RWPE2 (cell line): ENCODE measurements around the gene SIRPG.
"Not testable (repeated sequence)": the region's sequence is repeated elsewhere in the genome, so short reads cannot be mapped to it uniquely, and the experiment has no call there.

Experiments
- ATAC-seq: fragments of 200-7000 bp; cut with Tn5 transposase; 3 replicates; pipeline ENCODE4 v1.9.1; 2021; ENCODE audit warnings: low read depth
- DNase-seq: peaks from one replicate; pipeline ENCODE4 v3.0.0-alpha.2; 2020; ENCODE audit warnings: low spot score
- H3K27ac ChIP-seq: fragments of 450-650 bp; 2 replicates; pipeline ENCODE4 v1.5.1; 2017; ENCODE audit warnings: mild to moderate bottlenecking; ENCODE audit not compliant: poor library complexity, severe bottlenecking
- H3K27me3 ChIP-seq: fragments of 250-450 bp; sonication (Bioruptor Pico); 2 replicates; pipeline ENCODE4 v1.5.1; 2021; ENCODE audit warnings: mild to moderate bottlenecking, moderate library complexity; ENCODE audit not compliant: insufficient read depth, poor library complexity, severe bottlenecking
- H3K36me3 ChIP-seq: fragments of 250-450 bp; sonication (Bioruptor Pico); 2 replicates; pipeline ENCODE4 v1.5.1; 2020; ENCODE audit warnings: low read depth, mild to moderate bottlenecking, moderate library complexity
- H3K4me1 ChIP-seq: fragments of 250-450 bp; sonication (Bioruptor Pico); 2 replicates; pipeline ENCODE4 v1.5.1; 2021; ENCODE audit warnings: mild to moderate bottlenecking, moderate library complexity; ENCODE audit not compliant: insufficient read depth, poor library complexity, severe bottlenecking
- H3K4me3 ChIP-seq: fragments of 250-450 bp; sonication (Bioruptor Pico); 2 replicates; pipeline ENCODE4 v1.5.1; 2021; ENCODE audit warnings: mild to moderate bottlenecking, moderate library complexity; ENCODE audit not compliant: severe bottlenecking
- H3K9me3 ChIP-seq: fragments of 250-450 bp; sonication (Bioruptor Pico); 2 replicates; pipeline ENCODE4 v1.5.1; 2021; ENCODE audit warnings: mild to moderate bottlenecking, moderate library complexity; ENCODE audit not compliant: severe bottlenecking
- TF ChIP-seq, protein P1 (sequence below): fragments of 450-650 bp; IDR thresholded peaks from one replicate; pipeline ENCODE4 v1.5.1; 2017; ENCODE audit warnings: mild to moderate bottlenecking, moderate library complexity; ENCODE audit not compliant: poor library complexity, severe bottlenecking

Gene SIRPG

DNA sequence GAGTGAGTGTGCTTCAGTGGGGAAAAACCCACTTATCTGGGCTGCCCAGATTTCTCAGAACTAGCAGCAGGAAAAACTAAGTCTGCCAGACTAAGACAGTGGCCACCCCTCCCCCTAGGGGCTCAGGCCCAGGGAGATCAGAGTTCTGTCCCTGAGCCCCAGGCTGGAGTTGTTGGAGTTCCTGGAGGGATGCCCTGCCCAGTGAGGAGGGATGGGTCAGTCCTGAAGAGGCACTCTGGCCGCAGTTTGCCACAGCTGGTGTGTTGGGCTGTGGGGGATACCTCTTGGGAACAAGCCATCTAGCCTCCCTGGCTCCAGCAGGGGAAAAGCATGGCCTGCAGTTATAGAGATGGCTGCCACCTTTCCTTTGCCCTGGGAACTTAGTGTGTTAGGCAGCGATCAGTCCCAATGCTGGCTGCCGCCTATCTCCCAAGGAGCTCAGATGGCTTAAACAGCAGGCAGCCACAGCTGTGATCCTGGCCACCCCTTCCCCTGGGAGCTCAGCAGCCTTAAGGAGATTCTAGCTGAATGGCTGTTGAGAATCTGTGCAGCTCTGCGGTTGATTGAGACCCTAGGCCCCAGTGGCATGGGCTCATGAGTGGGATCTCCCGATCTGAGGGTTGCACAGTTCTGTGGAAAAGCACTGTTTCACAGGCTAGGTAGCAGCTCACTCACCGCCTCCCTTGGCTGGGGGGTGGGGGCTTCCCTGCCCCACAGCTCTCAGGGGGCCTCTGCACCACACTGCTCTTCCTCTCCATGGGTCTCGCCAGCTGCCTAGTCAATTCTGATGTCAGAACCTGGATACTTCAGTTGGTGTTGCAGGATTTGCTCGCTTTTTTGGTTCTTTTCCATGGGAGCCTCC, 13.2 kb downstream of the SIRPG start:
- H3K9me3 ChIP-seq = no peaks in the 10 kb centered on the region
- DNase-seq (no peak), ATAC-seq (no peak)
- H3K4me1 ChIP-seq = no peaks in the 10 kb centered on the region
- no peak overlapping the region for H3K27ac ChIP-seq
- peaks cover 6% of the 10 kb centered on the region for H3K27me3 ChIP-seq
- TF ChIP-seq, protein P1, sequence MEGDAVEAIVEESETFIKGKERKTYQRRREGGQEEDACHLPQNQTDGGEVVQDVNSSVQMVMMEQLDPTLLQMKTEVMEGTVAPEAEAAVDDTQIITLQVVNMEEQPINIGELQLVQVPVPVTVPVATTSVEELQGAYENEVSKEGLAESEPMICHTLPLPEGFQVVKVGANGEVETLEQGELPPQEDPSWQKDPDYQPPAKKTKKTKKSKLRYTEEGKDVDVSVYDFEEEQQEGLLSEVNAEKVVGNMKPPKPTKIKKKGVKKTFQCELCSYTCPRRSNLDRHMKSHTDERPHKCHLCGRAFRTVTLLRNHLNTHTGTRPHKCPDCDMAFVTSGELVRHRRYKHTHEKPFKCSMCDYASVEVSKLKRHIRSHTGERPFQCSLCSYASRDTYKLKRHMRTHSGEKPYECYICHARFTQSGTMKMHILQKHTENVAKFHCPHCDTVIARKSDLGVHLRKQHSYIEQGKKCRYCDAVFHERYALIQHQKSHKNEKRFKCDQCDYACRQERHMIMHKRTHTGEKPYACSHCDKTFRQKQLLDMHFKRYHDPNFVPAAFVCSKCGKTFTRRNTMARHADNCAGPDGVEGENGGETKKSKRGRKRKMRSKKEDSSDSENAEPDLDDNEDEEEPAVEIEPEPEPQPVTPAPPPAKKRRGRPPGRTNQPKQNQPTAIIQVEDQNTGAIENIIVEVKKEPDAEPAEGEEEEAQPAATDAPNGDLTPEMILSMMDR = no peak
- H3K4me3 ChIP-seq = no peak overlapping the region
- no peaks in the 10 kb centered on the region for H3K36me3 ChIP-seq

- not testable (repeated sequence) for H3K4me1 ChIP-seq, H3K27ac ChIP-seq, ATAC-seq, H3K36me3 ChIP-seq, H3K27me3 ChIP-seq, DNase-seq, H3K9me3 ChIP-seq, H3K4me3 ChIP-seq
Observed at GRCh38 chr20:1638643-1639042, 18.9 kb downstream of the SIRPG start.

DNA sequence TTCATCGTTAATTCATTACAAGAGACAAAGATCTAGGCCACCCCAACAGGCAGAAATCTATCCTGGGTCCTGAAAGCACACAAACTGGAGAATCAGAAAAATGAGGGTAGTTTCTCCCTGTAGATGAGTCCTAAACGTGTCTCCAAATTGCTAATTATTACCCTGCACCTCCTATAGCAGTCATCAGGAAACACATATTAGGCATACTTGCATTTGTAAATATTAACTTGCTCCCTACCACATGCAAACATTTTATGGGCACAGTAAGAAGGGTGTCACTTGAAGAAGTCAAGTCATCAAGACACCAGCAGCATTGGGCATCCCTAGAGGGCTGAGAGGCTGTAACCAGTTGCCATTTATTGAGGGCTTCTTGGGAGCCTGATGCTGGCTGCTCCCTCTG, 19.8 kb downstream of the SIRPG start:
- no peaks in the 10 kb centered on the region for H3K4me1 ChIP-seq

GRCh38 chr20:1637226-1637625, 20.4 kb downstream of the SIRPG start:
- DNase-seq = no peak
- Histone ChIP-seq H3K4me3 (no peak overlapping the region), H3K4me1 (no peaks in the 10 kb centered on the region), H3K27me3 (peaks cover 6% of the 10 kb centered on the region), H3K9me3 (no peaks in the 10 kb centered on the region), H3K36me3 (no peaks in the 10 kb centered on the region), H3K27ac (no peak overlapping the region)
- ATAC-seq = no peak
- TF ChIP-seq, protein P1 = no peak

More for the DNA sequence above, 19.8 kb downstream of the SIRPG start:
- no peak overlapping the region for H3K27ac ChIP-seq
- peaks cover 6% of the 10 kb centered on the region for H3K27me3 ChIP-seq
- ATAC-seq = no peak
- H3K4me3 ChIP-seq = no peak overlapping the region
- H3K9me3 ChIP-seq = no peaks in the 10 kb centered on the region
- TF ChIP-seq, protein P1 = no peak
- no peaks in the 10 kb centered on the region for H3K36me3 ChIP-seq
- DNase-seq = no peak

DNA sequence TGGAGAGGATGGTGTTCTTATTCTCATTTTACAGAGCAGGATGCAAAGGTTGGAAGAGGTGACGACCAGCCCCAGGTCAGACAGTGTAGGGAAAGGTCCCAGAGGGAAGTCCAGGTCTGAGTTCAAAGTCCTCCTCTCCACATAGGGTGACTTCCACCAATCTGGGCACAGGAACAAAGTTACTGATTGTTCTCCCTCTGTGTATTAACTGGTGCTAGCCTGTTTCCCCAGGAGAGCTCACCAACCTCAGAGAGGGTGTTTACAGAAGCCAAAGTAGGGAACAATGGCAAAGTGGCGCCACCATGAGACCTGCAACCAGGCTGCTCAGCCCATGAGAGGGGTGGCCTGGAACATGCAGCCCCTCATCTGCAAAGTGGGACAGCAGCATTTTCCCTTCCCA, 21.0 kb downstream of the SIRPG start:
- H3K27ac ChIP-seq = no peak overlapping the region
- no peaks in the 10 kb centered on the region for H3K36me3 ChIP-seq
- H3K4me3 ChIP-seq = no peak overlapping the region
- no peaks in the 10 kb centered on the region for H3K9me3 ChIP-seq
- DNase-seq (no peak), ATAC-seq (no peak)
- TF ChIP-seq, protein P1 = no peak
- peaks cover 6% of the 10 kb centered on the region for H3K27me3 ChIP-seq
- no peaks in the 10 kb centered on the region for H3K4me1 ChIP-seq
